ENCODE data around the gene C16orf86.

DNA sequence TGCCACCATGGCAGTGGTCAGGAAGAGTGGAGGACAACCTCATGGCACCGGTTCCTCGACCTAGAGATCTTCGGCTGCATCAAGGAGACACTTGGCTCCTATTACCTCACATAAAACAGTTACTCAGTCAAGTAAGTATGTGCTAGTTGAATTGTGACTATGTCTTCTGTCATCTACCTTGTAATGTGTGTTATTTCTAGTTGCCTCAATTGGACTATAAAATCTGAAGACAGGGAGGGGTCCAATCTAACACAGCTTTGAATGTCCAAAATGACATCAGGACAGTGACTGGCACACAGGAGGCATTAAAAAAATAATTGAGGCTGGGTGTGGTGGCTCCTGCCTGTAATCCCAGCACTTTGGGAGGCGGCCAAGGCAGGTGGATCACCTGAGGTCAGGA, 17.2 kb downstream of the C16orf86 start:
- no peak for TF ChIP-seq GATA2 (IDR thresholded peaks at IDR 0.05; ENCODE audit: low read depth, low read length)
- TF ChIP-seq GATA3 (IDR thresholded peaks at IDR 0.05; ENCODE audit: low read depth, low read length): no peak

All from SH-SY5Y (cell line).